GM18873 (cell line): Measurements from ENCODE around the gene IGDCC3.

Experiments used
- ATAC-seq: cut with Tn5 transposase; IDR thresholded peaks from one replicate; pipeline ENCODE4 v1.9.1; 2021; ENCODE audit warnings: mild to moderate bottlenecking, moderate library complexity, moderate number of reproducible peaks; ENCODE audit not compliant: unreplicated experiment, low FRiP score

The IGDCC3 gene

DNA sequence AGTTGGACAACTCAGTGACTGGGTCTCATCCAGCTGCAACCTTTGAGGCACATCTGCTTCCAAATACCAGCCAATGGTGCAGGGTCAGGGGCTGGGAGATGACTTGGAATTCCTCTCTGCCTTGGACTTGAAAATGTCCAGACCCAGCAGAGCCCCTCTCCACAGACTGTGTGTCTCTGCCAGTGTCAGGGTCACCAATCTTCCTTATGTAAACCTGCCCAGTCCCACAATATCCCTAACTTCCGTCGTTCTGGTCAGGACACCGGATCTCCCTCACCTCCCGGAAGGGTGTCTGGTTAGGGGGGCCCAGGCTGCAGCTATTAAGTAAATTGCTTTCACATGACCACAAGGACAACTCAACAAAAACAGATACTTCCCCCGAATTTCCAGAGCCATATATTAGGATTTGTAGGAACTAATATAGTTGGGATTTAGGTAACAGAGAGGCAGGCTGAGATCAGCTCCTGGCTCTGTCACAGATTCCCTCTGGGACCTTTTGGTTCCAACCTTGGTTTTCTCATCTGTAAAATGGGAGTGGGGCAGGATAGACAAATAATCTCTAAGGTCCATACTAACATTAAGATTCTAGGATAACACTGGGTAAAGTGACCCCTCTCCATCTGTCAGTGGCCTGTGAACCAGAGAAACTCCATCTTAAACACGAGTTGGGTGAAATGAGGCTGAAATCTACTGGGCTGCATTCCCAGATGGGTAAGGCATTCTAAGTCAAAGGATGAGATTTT, 30.8 kb downstream of the IGDCC3 start:
- no peak for ATAC-seq

DNA sequence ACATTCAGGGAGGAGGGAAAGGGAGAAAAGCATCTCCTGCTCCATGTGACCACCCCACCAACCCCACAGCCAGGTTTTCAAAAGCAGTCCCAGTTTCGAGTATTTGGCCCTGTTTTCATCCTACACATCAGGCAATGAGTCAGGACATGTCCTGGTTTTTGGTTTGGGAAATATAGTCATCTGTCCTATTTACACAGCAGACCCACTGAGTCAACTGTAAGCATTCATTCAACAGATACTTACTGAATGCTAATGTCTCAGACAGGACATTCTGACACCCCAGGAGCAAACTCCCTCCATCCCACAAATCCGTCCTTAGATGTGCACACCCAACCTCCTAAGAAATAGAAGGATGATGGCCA, 32.9 kb downstream of the IGDCC3 start:
- ATAC-seq = no peak

DNA sequence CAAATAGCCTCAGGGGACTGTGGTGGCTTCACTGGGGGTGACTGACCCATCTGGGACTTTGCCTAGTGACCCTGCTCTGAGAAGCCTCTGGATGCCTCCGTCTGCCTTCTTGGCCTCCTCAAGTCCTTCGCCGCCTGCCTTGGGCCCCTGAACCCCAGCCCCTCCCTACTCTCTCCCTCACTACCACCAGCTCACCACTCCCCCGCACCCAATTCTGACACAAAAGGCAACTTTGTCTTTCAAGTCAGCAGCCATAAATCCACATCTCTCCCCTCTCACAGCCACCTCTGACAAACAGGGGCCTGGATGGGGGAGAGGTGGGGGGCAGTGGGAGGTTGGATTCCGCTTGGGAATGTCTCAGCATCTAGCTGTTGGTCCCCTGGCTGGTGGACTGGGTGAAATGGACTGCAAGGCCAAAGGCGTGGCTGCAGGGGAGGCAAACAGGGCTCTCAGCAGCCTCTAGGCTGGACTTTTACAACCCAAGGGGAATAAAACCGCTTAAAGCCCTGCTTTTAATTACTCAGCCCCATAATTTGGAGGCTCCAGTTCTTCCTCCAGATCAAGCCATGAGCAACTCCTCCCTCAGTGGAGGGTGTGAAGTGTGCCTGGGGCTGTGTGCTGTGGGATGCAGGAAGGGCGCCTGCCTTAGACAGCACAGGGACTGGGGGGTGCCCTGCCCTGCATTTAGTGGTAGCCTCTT, 33.4 kb downstream of the IGDCC3 start:
- ATAC-seq = no peak

DNA sequence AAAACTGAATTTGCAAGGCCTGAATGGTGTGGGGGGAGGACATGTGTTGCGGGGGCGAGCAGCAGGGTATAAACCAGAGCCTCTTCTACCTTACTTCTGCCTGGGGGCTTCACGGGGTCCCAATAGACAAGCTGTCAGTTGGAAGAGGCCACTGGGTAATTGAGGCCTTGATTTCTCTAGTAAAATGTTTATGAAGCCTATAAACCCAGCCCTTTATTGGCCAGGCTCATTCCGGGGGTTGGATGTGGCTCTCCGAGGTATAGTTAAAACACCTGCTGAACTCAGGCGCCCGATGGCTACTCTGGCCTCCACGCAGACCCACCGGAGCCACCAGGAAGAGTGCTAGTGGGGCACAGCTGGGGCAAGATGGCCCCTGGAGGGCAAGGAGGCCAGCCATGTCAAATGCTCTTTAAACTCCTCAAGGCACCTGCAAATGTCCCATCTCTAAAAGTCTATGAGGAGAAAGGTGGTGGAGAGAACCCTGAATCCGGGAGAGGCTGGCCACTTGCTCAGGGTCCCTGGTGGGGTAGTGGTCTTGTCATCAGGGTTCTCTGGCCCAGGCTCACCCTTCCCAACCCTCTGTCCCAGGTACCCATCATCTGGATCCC, 34.3 kb downstream of the IGDCC3 start:
- ATAC-seq = no peak

DNA sequence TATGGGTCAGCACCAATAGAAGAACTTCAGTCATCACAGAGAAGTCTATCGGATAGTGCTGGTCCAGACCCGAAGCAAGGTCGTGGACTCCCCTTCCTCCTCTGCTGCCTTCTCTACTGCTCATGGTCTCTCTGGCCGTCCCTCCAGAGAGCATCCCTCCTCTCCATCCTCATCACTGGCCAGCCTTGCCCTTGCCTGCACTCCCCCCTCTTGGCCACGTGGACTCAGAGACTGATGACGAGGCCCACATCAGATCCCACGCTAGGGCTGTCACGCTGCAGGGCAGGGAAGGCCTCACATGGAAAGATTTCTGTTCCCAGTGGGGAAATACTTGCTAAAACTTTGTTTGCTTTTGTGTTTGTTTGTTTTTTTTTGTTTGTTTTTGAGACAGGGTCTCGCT, 35.3 kb downstream of the IGDCC3 start:
- ATAC-seq = no peak

DNA sequence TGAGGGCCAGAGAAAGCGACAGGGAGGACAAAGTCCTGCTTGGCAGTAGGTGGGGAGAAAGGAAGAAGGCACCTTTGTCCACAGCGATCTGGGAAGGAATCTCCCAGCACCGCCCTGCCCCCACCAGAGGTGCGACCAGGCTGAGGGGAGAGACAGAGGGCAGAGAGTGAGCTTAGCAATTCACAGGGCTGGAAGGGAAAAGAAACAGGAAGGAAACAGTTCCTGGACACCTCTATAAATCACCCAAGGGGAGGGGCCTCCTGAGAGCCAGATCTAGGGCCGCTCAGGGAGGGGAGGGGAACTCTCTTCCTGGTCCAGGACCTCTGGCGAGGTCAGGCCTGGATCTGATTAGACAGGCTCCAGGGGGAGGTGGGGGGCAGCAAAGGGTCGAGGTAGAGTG, 37.9 kb downstream of the IGDCC3 start:
- no peak for ATAC-seq

DNA sequence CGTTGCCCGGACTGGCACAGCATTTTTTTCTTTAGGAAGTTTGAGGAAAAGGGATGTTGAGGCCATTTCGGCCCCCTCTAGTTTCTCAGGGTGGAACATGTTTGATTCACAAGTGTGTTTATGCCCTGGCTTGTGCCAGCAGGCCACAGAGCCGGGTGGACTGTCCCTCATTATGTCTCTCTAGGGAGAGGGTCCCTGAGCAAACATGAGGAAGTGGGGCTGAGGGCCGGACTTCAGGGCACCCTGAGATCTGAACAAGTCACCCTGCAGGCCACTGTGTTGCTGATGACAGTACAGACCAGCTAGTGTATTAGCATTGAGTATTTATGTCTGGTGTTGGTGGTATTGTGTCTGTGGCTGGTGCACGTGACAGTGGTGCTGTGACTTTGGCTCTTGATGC, 38.4 kb downstream of the IGDCC3 start:
- ATAC-seq = no peak

DNA sequence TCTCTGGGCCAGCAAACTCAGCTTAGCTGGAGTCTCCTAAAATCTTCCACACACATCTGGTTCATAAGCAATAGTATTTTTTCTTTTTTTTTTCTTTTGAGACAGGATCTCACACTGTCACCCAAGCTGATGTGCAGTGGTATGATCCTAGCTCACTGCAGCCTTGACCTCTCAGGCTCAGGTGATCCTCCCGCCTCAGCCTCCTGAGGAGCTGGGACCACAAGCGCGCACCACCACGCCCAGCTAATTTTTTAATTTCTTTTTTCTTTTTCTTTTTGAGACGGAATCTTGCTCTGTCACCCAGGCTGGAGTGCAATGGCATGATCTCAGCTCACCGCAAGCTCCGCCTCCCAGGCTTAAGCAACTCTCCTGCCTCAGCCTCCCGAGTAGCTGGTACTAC, 39.0 kb downstream of the IGDCC3 start:
- ATAC-seq = no peak

DNA sequence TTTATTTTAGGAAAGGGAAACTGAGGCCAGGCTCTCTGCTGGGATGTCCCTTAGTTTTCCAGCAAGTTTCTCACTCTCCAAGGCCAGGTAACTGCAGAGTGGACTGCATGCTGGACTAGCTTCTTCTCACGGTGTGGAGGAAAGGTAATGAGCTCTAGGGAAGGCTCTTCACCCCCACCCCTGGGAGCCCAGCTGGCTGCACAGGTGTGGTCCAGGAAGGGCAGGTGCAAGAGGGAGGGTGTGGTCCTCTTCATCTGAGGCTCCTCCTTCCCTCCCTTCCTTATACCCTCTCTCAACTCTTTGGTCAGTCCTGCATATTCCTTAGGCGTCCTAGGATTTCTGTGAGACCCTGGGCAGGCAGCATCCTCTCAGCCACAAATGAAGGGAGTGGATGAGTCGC, 39.4 kb downstream of the IGDCC3 start:
- ATAC-seq = no peak

DNA sequence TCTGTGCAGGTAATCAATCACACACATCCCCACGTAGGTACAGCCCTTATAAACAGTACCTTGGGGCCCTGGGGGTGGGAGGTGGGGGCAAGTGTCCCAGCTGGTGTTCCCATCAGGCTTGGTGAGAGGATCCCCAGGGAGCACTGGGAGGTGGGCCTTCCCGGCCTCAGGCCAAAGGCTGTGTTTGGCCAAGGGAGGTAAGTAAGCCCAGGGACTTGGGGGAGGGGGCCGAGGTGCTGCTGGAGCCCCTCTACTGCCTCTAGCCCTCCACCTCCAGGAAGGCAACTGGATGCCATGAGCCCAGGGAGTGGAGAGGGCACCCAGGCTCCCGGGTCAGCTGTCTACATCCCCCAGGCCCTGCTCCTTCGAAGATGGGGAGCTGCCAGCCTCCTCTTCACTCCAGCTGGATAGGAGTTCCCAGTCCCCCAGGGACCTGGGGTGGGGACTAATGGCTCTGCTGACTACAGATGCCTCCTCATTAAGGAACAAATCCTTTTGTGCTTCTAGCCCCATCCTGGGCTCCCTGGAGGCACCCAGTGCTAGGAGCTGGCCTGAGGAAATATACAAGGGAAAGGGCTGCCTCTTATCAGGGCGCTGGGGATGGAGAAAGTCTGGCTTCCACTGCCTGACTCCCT, 40.2 kb downstream of the IGDCC3 start:
- ATAC-seq = no peak

DNA sequence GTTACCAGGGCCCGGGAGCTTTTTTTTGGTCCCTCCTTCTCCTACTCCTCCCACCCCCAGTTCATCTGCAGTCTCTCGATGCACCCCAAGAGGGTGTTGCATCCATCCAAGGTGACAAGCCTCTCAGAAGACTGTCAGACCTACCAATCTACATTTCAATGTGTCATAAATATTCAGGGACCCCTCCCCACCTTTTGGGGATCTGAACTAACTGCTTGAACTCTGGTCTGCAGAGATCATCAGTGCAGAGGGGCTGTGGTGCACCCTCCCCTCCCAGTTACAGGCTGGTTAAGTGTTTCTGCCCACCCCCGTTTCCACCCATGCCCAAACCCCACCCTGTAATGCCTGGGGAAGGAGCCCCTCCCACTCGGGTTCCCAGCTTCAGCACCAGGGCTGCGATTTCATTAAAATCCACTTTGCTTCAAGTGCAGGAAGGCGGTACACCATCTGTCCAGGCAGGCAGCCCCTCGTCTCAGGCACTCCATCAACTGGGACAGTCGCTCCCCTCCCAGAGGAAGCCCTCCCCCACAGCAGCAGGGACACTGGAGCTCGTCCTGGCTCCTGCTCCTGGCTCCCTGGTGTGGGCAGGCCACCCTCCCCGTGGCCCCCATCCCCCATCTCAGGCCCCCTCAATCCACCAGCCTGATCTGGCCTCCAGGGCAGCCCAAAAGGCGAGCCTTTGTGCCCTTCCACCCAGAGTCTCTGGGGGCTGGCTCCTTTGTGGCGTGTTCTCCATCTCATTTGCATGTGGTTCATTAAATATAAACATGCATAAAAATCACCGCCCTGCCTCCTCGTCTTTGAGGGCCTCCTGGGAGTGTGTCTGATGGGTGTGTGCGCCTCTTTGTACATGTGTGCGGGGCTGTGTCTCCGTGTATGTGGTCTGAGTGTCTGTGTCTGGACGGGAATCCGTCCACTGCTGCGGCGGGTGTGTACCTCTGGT, 41.0 kb downstream of the IGDCC3 start:
- ATAC-seq = no peak

DNA sequence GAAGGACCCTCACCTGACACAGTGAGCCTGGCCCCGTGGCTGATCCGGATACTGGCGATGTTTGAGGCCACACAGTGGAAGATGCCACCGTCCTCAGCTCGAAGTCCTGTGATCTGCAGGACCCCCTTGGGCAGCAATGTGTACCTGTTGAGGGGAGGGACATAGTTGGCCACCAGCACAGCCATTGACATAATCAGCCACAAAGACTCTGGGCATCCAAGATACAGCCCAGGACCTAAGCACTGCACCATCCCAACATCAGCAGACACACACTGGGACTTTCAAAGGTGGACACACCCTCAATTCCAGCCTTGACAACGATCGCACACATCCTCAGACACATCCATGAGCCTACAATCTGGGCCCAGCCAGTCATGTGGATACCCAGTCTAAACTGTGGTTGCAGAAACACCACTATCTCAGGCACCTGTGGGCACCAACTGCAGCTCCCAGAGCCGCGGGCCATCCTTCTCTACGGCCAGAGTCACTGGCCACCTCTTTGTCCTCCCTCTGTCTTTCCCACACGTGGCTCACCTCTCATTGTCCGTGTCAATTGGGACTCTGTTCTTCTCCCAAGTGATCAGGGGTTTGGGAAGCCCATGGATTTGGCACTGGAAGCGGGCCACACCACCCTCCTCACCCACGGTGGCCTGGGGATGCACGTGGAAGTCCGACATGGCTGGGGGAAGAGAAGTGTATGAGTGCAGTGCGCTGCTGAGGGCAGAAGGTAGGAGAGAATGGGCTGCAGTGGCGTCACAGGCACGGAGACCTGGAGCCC, 42.3 kb downstream of the IGDCC3 start:
- no peak for ATAC-seq

DNA sequence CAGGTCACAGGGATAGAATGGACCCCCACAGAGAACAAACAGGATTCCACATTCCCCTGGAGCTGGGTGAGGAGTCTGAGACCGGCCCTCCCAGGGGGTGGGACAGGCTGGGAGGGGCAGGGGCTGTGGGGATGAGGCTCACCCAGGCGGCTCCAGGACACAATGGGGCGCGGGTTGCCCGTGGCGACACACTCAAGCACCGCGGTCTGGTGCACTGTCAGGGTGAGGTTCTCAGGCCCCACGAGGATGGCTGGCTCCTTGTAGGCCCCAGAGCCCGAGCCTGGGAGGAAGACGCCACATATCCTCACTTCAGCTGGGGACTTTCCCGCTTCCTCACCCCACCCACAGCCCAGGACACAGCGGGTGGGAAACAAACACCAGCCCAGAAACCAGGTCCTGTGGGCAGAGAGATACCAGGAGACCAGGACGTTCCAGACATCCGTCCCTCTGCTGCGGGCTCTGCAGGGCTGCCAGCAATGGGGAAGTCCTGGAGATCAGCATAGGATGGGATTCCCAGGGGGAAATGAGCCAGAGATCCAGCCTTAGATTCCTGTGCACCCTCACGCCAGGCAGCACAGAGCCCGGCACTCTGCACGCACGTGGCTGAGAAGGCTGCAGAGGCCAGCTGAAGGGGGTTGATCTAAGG, 43.1 kb downstream of the IGDCC3 start:
- no peak for ATAC-seq

DNA sequence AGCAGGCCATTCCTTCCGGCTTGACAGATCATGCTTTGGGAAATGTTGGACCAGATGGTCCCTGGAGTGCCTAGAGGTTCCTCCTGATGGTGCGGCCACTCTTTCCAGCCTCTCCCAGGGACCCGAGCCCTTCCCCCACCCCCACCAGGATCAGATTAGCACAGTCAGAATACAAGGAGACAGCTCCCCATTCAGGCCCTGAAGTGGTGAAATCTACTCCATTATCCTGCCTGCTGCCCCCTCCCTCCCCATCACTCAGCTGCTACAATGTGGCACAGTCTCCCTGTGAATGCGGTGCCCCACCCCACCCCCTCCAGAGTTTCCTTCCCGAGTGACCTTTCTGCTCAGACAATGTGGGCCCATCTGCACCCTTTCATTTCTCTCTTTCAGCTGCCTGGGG, 43.9 kb downstream of the IGDCC3 start:
- no peak for ATAC-seq

DNA sequence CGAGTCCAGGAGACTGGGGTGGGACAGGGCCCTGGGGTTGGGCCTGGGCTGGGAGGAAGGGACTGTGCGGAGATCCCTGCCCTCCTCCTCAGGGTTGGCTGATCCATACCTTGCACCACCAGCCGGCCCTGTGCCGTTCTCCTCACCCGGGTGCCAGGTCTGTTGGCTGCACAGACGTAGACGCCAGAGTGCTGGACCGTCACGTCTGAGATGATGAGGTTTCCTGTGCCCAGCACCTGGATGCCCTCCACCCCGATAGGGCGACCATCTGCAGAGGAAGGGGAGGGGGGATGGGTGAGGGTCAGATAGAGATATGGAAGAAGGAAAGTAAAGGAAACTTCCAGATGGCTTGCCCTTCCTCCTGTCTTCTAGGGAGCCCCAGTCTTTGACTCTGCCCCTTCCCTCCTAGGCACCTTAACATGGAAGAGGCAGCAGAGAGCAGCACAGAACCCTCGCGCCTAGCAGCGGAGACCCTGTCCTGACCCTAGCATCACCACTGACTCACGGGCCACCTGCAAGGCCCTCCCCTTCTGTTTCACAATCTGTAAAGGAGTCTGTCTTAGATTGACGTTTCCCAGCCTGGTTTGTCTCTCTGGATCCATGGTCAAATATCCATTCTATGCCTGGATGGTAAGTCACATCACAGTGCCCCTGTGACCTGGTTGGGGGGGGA, 44.5 kb downstream of the IGDCC3 start:
- ATAC-seq = no peak

DNA sequence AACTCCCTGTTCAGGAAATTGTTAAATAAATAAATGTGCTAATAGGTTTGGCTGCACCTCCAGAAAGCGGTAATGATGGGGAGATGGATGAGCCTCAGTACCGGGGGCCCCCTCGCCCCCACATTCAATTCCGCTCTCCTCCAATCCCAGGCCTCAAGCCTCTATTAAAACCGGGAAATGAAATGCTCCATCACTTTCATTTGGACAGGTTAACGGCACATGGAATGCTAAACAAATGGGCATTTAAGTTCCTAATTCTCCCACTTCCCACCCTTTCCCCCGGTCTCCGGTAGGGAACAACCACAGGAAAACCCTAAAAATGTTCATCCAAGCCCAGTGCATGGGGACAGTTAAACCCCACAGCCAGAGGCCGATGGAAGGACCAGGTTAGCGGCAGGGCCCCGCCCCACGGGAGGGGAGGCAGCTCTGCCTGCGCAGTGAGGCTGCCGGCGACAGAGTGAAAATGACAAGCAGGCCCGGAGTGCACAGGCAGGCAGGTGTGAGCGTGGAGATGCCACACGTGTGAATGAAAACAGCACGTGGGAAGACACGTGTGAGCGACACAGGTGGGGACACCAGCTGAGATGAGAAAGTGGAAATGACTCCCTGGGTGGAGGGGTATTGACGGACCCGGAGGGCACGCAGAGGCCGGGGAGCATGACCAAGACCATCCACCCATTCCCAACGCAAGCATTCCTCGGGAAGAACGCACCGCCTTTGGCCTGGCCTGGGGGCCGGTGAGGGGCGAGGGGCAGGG, 45.2 kb downstream of the IGDCC3 start:
- no peak for ATAC-seq

DNA sequence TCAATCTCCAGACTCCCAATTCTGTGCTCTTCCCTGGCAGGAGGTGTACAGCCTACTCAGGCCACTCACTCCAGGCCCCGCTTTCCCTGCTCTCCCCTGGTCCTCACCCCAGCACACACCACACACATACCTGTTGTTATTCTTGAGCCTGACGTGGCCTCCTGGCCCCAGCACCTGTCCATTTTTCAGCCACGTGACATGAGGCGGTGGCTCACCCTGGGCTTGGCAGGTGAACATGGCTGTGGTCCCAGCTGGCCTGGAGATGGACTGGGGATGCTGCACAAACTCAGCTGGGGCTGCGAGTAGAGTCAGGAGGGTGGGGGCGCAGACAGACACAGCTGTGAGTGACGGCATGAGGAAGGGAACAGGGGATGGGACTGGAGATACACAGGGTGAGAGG, 46.0 kb downstream of the IGDCC3 start:
- ATAC-seq = no peak
